HG02798 (cell line): Measurements from ENCODE around the gene METTL22.

Experiments
- ATAC-seq: cut with Tn5 transposase; IDR thresholded peaks from one replicate; pipeline ENCODE4 v1.9.1; 2021; ENCODE audit warnings: mild to moderate bottlenecking; ENCODE audit not compliant: unreplicated experiment, poor library complexity

METTL22 gene

GRCh38 chr16:8686031-8686621 lies 64.6 kb downstream of the METTL22 start:
- ATAC-seq, result no peak

- ATAC-seq, result no peak
These were observed 65.4 kb downstream of the METTL22 start for GRCh38 chr16:8686879-8687278.

- ATAC-seq, result no peak
These were observed 68.2 kb downstream of the METTL22 start for GRCh38 chr16:8689686-8690085.

- ATAC-seq, result no peak
These were observed 70.2 kb downstream of the METTL22 start for GRCh38 chr16:8691728-8692127.

- ATAC-seq, result no peak
These were observed 73.6 kb downstream of the METTL22 start for GRCh38 chr16:8694795-8695728.

- no peak for ATAC-seq
These were observed 75.4 kb downstream of the METTL22 start for GRCh38 chr16:8696880-8697279.

- no peak for ATAC-seq
These were observed 76.5 kb downstream of the METTL22 start for GRCh38 chr16:8697965-8698364.
